PC-3 (cell line): Measurements from ENCODE around the gene PDGFC. TPM values are rescaled to one million over a fixed set of nuclear protein-coding genes. Genes with fewer than 3 reads are reported as not detected.

Source experiments
- ATAC-seq: fragments of 200-7000 bp; cut with Tn5 transposase; 2 replicates; pipeline ENCODE4 v1.9.1; 2020; ENCODE audit warnings: mild to moderate bottlenecking, moderate library complexity
- BruUV-seq: library from RNA; stranded (reverse); fragments of 400-500 nt; replicated peaks from 2 replicates; lab custom pipeline; 2021; lab: Mats Ljungman, UMichigan
- CTCF ChIA-PET: fragments of 300-600 bp; sonication (Branson Sonifier 250); formaldehyde crosslinking; loops from one replicate; lab custom pipeline; 2022; ENCODE audit warnings: antibody characterized with exemption; lab: Charles Lee
- POLR2A ChIA-PET: fragments of 300-600 bp; sonication (Branson Sonifier 250); formaldehyde crosslinking; loops from one replicate; lab custom pipeline; 2022; ENCODE audit warnings: antibody characterized with exemption; ENCODE audit not compliant: unreplicated experiment; lab: Charles Lee
- DNase-seq: peaks from one replicate; pipeline ENCODE4 v3.0.0-alpha.2; 2015
- H2AFZ ChIP-seq: fragments of 300-600 bp; sonication (generic); 2 replicates; pipeline ENCODE4 v1.6.0; 2016; ENCODE audit warnings: antibody characterized with exemption, low read length
- H3F3A ChIP-seq: fragments of 300-600 bp; sonication (generic); one replicate; pipeline ENCODE4 v1.6.0; 2017; ENCODE audit warnings: antibody characterized with exemption, low read length, control low read depth, mild to moderate bottlenecking; ENCODE audit not compliant: unreplicated experiment
- H3K27ac ChIP-seq: fragments of 300-600 bp; sonication (generic); 2 replicates; pipeline ENCODE4 v1.5.1; 2016; ENCODE audit warnings: mild to moderate bottlenecking, low read length
- H3K27me3 ChIP-seq: fragments of 300-600 bp; sonication (generic); 2 replicates; pipeline ENCODE4 v1.6.1; 2016; ENCODE audit warnings: low read length, mixed read lengths
- H3K36me3 ChIP-seq: fragments of 300-600 bp; sonication (generic); 2 replicates; pipeline ENCODE4 v1.6.1; 2016; ENCODE audit warnings: low read depth, mixed run types, low read length, mixed read lengths
- H3K4me1 ChIP-seq: fragments of 300-600 bp; sonication (generic); 2 replicates; pipeline ENCODE4 v1.5.1; 2016; ENCODE audit warnings: low read length; ENCODE audit not compliant: insufficient read depth
- H3K4me2 ChIP-seq: fragments of 300-600 bp; sonication (generic); 2 replicates; pipeline ENCODE4 v1.6.0; 2016; ENCODE audit warnings: low read length
- H3K4me3 ChIP-seq: fragments of 300-600 bp; sonication (generic); 2 replicates; pipeline ENCODE4 v1.5.1; 2016; ENCODE audit warnings: mild to moderate bottlenecking, low read length, mixed read lengths
- H3K79me2 ChIP-seq: fragments of 300-600 bp; sonication (generic); 2 replicates; pipeline ENCODE4 v1.6.1; 2017; ENCODE audit warnings: low read length, mixed read lengths
- H3K9ac ChIP-seq: fragments of 300-600 bp; sonication (generic); 2 replicates; pipeline ENCODE4 v1.6.0; 2016; ENCODE audit warnings: mild to moderate bottlenecking, low read length
- H3K9me2 ChIP-seq: fragments of 300-600 bp; sonication (generic); replicated peaks from 2 replicates; pipeline ENCODE4 v1.6.1; 2016; ENCODE audit warnings: mixed run types, low read length, mixed read lengths
- H3K9me3 ChIP-seq: fragments of 300-600 bp; sonication (generic); 2 replicates; pipeline ENCODE4 v1.6.1; 2016; ENCODE audit warnings: low read length, mixed read lengths
- H4K20me1 ChIP-seq: fragments of 300-600 bp; sonication (generic); 2 replicates; pipeline ENCODE4 v1.6.1; 2016; ENCODE audit warnings: low read length, mixed read lengths
- EZH2 ChIP-seq: fragments of 300-600 bp; sonication (generic); IDR thresholded peaks from one replicate; pipeline ENCODE4 v1.6.1; 2017; ENCODE audit warnings: antibody characterized with exemption, mild to moderate bottlenecking, low read length; ENCODE audit not compliant: unreplicated experiment
- EZH2phosphoT487 ChIP-seq: fragments of 300-600 bp; sonication (generic); IDR thresholded peaks from 2 replicates; pipeline ENCODE4 v1.6.1; 2018; ENCODE audit warnings: mild to moderate bottlenecking, antibody characterized with exemption, low read length, borderline replicate concordance
- intact Hi-C: fragments of 100-400 bp; cut with micrococcal nuclease; formaldehyde crosslinking; loops from 2 replicates; pipeline ENCODE4 v1.9.0; 2023
- total RNA-seq: library from RNA; depleted of rRNA; stranded (reverse); fragments of >200 nt; gene quantifications from 2 replicates; pipeline ENCODE4 v1.2.3, GENCODE V29; 2014
- TF ChIP-seq, protein P1 (sequence below): fragments of 300-600 bp; sonication (generic); conservative IDR thresholded peaks from 2 replicates; pipeline ENCODE4 v1.5.1; 2017; ENCODE audit warnings: antibody characterized with exemption, low read depth, mild to moderate bottlenecking, low read length

PDGFC gene
- total RNA-seq, 1 experiment from 2014 or later = 23.0 TPM

DNA sequence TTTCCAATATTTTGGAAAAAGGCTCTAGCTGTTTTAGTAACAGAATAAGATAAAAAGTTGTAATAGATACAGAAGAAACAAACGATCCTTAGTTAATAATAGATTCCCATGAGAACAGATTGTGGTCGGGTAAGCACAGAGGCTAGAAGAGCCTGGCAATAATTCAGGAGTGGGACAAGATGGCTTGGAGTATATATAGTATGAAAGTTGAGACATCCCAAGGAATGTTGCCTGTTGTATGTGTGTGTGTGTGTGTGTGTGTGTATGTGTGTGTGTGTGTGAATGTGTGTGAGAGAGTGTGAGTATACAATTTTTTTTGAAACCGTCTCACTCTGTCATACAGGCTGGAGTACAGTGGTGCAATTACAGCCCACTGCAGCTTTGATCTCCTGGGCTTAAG lies 150.7 kb downstream of the PDGFC start:
- ChIA-PET POLR2A (no interaction called here), CTCF (no interaction called here)
- no peak for ATAC-seq
- Histone ChIP-seq H3K9me2 (no peaks in the 10 kb centered on the region), H3F3A (no peaks in the 10 kb centered on the region), H3K79me2 (no peaks in the 10 kb centered on the region), H3K4me3 (no peak overlapping the region), H4K20me1 (no peaks in the 10 kb centered on the region), H3K27me3 (no peaks in the 10 kb centered on the region), H2AFZ (no peak overlapping the region), H3K9me3 (no peaks in the 10 kb centered on the region), H3K9ac (no peak overlapping the region), H3K27ac (no peak overlapping the region), H3K4me2 (no peak overlapping the region), H3K4me1 (peaks cover 8% of the 10 kb centered on the region), H3K36me3 (no peaks in the 10 kb centered on the region)
- intact Hi-C loops = no loop called here
- no TSS peak for BruUV-seq
- no peak for DNase-seq
- TF ChIP-seq EZH2 (no peak), EZH2phosphoT487 (no peak)
- TF ChIP-seq, protein P1, sequence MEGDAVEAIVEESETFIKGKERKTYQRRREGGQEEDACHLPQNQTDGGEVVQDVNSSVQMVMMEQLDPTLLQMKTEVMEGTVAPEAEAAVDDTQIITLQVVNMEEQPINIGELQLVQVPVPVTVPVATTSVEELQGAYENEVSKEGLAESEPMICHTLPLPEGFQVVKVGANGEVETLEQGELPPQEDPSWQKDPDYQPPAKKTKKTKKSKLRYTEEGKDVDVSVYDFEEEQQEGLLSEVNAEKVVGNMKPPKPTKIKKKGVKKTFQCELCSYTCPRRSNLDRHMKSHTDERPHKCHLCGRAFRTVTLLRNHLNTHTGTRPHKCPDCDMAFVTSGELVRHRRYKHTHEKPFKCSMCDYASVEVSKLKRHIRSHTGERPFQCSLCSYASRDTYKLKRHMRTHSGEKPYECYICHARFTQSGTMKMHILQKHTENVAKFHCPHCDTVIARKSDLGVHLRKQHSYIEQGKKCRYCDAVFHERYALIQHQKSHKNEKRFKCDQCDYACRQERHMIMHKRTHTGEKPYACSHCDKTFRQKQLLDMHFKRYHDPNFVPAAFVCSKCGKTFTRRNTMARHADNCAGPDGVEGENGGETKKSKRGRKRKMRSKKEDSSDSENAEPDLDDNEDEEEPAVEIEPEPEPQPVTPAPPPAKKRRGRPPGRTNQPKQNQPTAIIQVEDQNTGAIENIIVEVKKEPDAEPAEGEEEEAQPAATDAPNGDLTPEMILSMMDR = no peak

DNA sequence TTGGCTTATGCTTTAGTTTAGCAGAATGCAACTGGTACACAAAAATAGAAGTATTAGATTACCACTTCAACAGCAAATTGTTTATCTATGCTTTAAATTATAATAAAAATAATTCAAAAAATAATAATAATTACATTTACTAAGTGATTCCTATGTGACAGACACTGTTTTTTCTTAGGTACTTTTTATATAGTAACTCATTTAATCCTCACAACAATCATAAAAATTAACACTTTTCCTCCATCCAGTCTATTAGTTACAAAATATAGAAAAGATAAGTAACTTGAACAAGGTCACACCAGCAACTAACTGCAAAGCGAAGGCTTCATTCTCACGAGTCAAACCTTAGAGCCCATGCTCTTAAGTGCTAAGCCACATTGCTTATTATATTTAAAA lies 155.2 kb downstream of the PDGFC start:
- DNase-seq (no peak), ATAC-seq (no peak)
- no peaks in the 10 kb centered on the region for H3K9me3 ChIP-seq
- TF ChIP-seq EZH2phosphoT487 (no peak), EZH2 (no peak)
- TF ChIP-seq, protein P1 = no peak
- H3K27ac ChIP-seq = no peak overlapping the region
- no peak overlapping the region for H3K4me2 ChIP-seq
- no TSS peak for BruUV-seq
- H3K4me3 ChIP-seq = no peak overlapping the region
- H4K20me1 ChIP-seq = no peaks in the 10 kb centered on the region
- no peaks in the 10 kb centered on the region for H3K36me3 ChIP-seq
- ChIA-PET CTCF (no interaction called here), POLR2A (no interaction called here)
- no peak overlapping the region for H3K9ac ChIP-seq
- intact Hi-C loops = no loop called here
- H3K4me1 ChIP-seq = no peaks in the 10 kb centered on the region
- H3F3A ChIP-seq = no peaks in the 10 kb centered on the region
- no peaks in the 10 kb centered on the region for H3K9me2 ChIP-seq
- H2AFZ ChIP-seq = no peak overlapping the region
- H3K27me3 ChIP-seq = no peaks in the 10 kb centered on the region
- H3K79me2 ChIP-seq = no peaks in the 10 kb centered on the region

DNA sequence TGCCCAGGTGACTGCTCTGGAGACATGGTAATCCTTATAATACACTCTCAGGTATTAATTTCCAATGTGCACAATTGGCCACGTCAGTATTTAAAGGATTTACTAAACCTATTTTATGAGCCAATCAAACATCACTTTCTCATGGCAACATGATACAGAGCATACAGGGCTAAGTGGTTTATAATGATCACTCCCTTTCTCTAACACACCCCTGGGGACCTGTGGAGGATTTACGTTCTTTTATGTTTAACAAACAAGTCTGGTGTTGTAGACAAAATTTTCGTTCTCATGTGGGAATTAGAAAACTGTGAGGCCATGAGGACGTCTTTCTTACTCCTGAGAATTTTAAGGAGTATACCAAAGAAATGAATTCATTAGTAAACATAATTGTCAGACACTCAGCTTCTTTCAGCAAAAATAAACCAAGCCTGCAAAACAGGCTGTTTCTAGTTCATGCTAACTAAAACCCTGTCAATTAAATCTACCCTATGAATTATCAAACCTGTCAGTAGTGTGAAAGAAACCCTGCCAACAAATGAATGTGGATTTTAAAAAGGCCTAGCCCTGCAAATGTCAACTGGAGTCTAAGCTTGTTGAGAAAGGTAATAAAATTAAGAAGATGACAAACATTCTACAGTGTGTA lies 155.8 kb downstream of the PDGFC start:
- no peak overlapping the region for H3K9ac ChIP-seq
- H3K27me3 ChIP-seq = no peaks in the 10 kb centered on the region
- no peaks in the 10 kb centered on the region for H4K20me1 ChIP-seq
- ATAC-seq (no peak), DNase-seq (no peak)
- H3K4me2 ChIP-seq = no peak overlapping the region
- intact Hi-C loops = no loop called here
- POLR2A ChIA-PET = no interaction called here
- no peaks in the 10 kb centered on the region for H3K79me2 ChIP-seq
- H3K9me3 ChIP-seq = no peaks in the 10 kb centered on the region
- H3K4me1 ChIP-seq = no peaks in the 10 kb centered on the region
- no peak overlapping the region for H2AFZ ChIP-seq
- CTCF ChIA-PET = no interaction called here
- no peak overlapping the region for H3K4me3 ChIP-seq
- TF ChIP-seq, protein P1 = no peak
- no peak for TF ChIP-seq EZH2
- no peak for TF ChIP-seq EZH2phosphoT487
- BruUV-seq = no TSS peak
- no peak overlapping the region for H3K27ac ChIP-seq
- H3F3A ChIP-seq = no peaks in the 10 kb centered on the region
- H3K9me2 ChIP-seq = no peaks in the 10 kb centered on the region
- H3K36me3 ChIP-seq = no peaks in the 10 kb centered on the region
